Stomach smooth muscle (tissue), 2 donors: ENCODE results near the gene BRD3.

Source experiments
- H3K27ac ChIP-seq: one replicate; pipeline ENCODE4 v1.7.0; 2013; ENCODE audit warnings: mild to moderate bottlenecking, low read length, inconsistent platforms
- H3K27me3 ChIP-seq, 2 donors: one replicate each; pipeline ENCODE4 v1.7.0; 2013; ENCODE audit warnings: low read length in 2 of 2; ENCODE audit not compliant: insufficient read depth in 2 of 2, control insufficient read depth in 1 of 2
- H3K36me3 ChIP-seq, 2 donors: one replicate each; pipeline ENCODE4 v1.7.0; 2013; ENCODE audit warnings: low read length in 2 of 2; ENCODE audit not compliant: control insufficient read depth in 2 of 2, insufficient read depth in 2 of 2
- H3K4me1 ChIP-seq: one replicate; pipeline ENCODE4 v1.7.0; 2013; ENCODE audit warnings: low read length; ENCODE audit not compliant: control insufficient read depth, insufficient read depth
- H3K4me3 ChIP-seq, 2 donors: one replicate each; pipeline ENCODE4 v1.7.0; 2013; ENCODE audit warnings: low read length in 2 of 2
- H3K9ac ChIP-seq, 2 donors: one replicate each; pipeline ENCODE4 v1.7.0; 2013; ENCODE audit warnings: low read length in 2 of 2, mild to moderate bottlenecking in 1 of 2
- H3K9me3 ChIP-seq, 2 donors: one replicate each; pipeline ENCODE4 v1.7.0; 2013; ENCODE audit warnings: low read length in 2 of 2; ENCODE audit not compliant: control insufficient read depth in 2 of 2
- donor health status: healthy.
- donor health status: Pancreatic carcinoma.

Gene BRD3

DNA sequence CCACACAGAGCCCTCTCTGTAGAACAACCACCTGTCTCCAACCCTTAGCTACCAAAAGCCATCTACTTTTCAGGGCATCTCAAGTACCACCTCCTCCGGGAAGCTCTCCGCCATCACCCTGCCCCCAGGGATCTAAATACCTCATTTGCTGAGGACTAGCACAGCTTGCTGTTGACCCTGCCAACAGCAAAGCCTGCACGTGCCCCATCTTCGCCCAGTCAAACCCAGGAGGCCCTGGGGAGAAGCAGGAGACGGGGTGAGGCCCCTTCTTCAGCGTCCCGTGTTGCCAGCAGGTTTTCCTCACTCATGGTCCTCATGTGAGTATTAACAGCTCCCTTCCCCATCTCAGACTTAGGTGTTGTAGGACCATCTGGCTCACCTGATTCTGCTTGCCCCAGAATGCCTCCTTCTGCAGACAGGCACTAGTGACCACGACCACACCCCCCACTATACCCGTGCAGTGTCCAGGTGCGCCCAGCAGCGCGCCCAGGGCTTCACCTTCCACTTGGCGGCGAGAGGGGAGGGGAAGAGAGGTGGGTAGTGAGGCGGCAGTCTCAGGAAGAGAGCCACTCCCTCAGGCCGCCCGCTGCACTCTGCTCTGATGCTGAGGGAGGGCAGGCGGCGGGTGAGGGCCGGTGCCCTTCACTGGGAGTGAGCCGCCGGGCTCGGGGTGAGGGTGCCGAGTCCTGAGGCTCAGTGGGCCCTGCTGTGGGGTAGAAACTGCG lies 86.8 kb downstream of the BRD3 start:
- peaks cover 0 to 2% of the 10 kb centered on the region in 2 donors for H3K27me3 ChIP-seq
- H3K4me3 ChIP-seq, result no peak overlapping the region
- H3K9me3 ChIP-seq, result no peaks in the 10 kb centered on the region
- H3K9ac ChIP-seq, result no peak overlapping the region
- no peak overlapping the region for H3K27ac ChIP-seq
- no peaks in the 10 kb centered on the region for H3K36me3 ChIP-seq
- H3K4me1 ChIP-seq, result peaks cover 16% of the 10 kb centered on the region
